Prostate gland (tissue), 2 donors: ENCODE data around the gene KCNT2.

Source experiments
- POLR2A ChIP-seq: fragments of 450-650 bp; IDR thresholded peaks from one replicate; pipeline ENCODE4 v1.6.1; 2016; ENCODE audit warnings: antibody characterized with exemption, mild to moderate bottlenecking
- TF ChIP-seq, protein P1 (sequence below), 4 experiments: fragments of 200-600 bp in 2 of 4; fragments of 450-650 bp in 2 of 4; sonication (generic) in 2 of 4; IDR thresholded peaks; 1 replicate in 3 of 4; 2 replicates in 1 of 4; pipeline ENCODE4 v1.5.1; 2016 to 2019; ENCODE audit warnings: antibody characterized with exemption in 4 of 4, mild to moderate bottlenecking in 2 of 4, moderate library complexity in 2 of 4

DNA sequence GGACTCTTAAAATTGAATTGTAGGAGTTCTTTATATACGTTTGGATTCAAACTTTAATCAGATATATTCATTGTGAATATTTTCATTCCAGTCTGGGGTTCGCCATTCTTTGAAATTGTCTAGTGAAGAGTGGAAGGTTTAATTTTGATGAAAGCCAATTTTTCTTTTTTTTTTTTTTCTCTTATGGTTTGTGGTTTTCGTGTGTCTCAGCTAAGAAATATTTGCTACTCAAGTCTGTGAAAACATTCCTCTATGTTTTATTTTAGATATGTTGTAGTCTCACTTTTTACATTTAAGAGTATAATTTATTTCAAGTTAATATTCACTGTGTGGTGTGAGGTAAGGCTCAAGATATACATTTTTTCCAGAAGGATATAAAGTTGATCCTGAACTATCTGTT lies 220.5 kb downstream of the KCNT2 start:
- TF ChIP-seq, protein P1, sequence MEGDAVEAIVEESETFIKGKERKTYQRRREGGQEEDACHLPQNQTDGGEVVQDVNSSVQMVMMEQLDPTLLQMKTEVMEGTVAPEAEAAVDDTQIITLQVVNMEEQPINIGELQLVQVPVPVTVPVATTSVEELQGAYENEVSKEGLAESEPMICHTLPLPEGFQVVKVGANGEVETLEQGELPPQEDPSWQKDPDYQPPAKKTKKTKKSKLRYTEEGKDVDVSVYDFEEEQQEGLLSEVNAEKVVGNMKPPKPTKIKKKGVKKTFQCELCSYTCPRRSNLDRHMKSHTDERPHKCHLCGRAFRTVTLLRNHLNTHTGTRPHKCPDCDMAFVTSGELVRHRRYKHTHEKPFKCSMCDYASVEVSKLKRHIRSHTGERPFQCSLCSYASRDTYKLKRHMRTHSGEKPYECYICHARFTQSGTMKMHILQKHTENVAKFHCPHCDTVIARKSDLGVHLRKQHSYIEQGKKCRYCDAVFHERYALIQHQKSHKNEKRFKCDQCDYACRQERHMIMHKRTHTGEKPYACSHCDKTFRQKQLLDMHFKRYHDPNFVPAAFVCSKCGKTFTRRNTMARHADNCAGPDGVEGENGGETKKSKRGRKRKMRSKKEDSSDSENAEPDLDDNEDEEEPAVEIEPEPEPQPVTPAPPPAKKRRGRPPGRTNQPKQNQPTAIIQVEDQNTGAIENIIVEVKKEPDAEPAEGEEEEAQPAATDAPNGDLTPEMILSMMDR (IDR thresholded peaks at IDR 0.05), result no peak
- TF ChIP-seq POLR2A, result no peak
